GM21786 (cell line): ENCODE data around the gene XAGE3.
"Not testable (repeated sequence)": the region's sequence is repeated elsewhere in the genome, so short reads cannot be mapped to it uniquely, and the experiment has no call there.

ENCODE experiments used
- ATAC-seq: cut with Tn5 transposase; IDR thresholded peaks from one replicate; pipeline ENCODE4 v1.9.1; 2021; ENCODE audit not compliant: unreplicated experiment

The XAGE3 gene

GRCh38 chrX:52843619-52844018 lies 24.3 kb downstream of the XAGE3 start:
- ATAC-seq = not testable (repeated sequence)

- no peak for ATAC-seq
Observed at GRCh38 chrX:52839137-52839536, 28.7 kb downstream of the XAGE3 start.

GRCh38 chrX:52830551-52830950 lies 37.3 kb downstream of the XAGE3 start:
- ATAC-seq = no peak

GRCh38 chrX:52824608-52825007 lies 43.3 kb downstream of the XAGE3 start:
- no peak for ATAC-seq

- no peak for ATAC-seq
Observed at GRCh38 chrX:52821079-52821760, 46.7 kb downstream of the XAGE3 start.

- ATAC-seq = no peak
Observed at GRCh38 chrX:52819788-52820187, 48.1 kb downstream of the XAGE3 start.
